Colonic mucosa (tissue), 4 donors: ENCODE results near the gene DAPK2. TPM values are rescaled to one million over a fixed set of nuclear protein-coding genes. Genes with fewer than 3 reads are reported as not detected.

Experiments
- DNase-seq: peaks from one replicate; pipeline ENCODE4 v3.0.0-alpha.2; 2020
- H3K27ac ChIP-seq: fragments of 200-600 bp; one replicate; pipeline ENCODE4 v1.8.0; 2021
- H3K27me3 ChIP-seq: fragments of 200-600 bp; one replicate; pipeline ENCODE4 v1.8.0; 2021
- H3K36me3 ChIP-seq: fragments of 200-600 bp; one replicate; pipeline ENCODE4 v1.8.0; 2021
- H3K4me1 ChIP-seq: fragments of 200-600 bp; one replicate; pipeline ENCODE4 v1.8.0; 2021; ENCODE audit warnings: mild to moderate bottlenecking
- H3K4me3 ChIP-seq: fragments of 200-600 bp; one replicate; pipeline ENCODE4 v1.8.0; 2021
- H3K9ac ChIP-seq, 2 donors: one replicate each; pipeline ENCODE4 v1.7.0; 2013; ENCODE audit warnings: control low read depth in 2 of 2, low read depth in 2 of 2, low read length in 2 of 2
- H3K9me3 ChIP-seq: fragments of 200-600 bp; one replicate; pipeline ENCODE4 v1.8.0; 2021
- CTCF ChIP-seq: fragments of 200-600 bp; IDR thresholded peaks from one replicate; pipeline ENCODE4 v1.8.0; 2022; ENCODE audit warnings: antibody characterized with exemption, mild to moderate bottlenecking
- intact Hi-C: fragments of 100-400 bp; cut with DNase I; formaldehyde crosslinking; loops from one replicate; pipeline ENCODE4 v1.14.1; 2022
- total RNA-seq, 2 donors: library from RNA; stranded (reverse); fragmentation: NEBNext Ultra II Directional in 1 of 2; extraction: Animal tissue kit (Norgen Biotek cat#: 25700) in 1 of 2; gene quantifications; one replicate each; pipeline ENCODE4 v1.2.1, GENCODE V29; 2021
- donor health status: healthy.
- donor health status: DM: no; HTN: no; CAD: no.
- donor health status: DM: no; HTN: no; CAD: no.

The DAPK2 gene
- total RNA-seq, 2 donors from 2014 or later, result 23.7 to 26.5 TPM

- H3K27ac ChIP-seq, result no peak overlapping the region
- H3K27me3 ChIP-seq, result no peaks in the 10 kb centered on the region
- H3K9me3 ChIP-seq, result no peaks in the 10 kb centered on the region
- H3K9ac ChIP-seq, result no peak overlapping the region
- TF ChIP-seq CTCF, result no peak
- DNase-seq, result no peak
- intact Hi-C loops, result no loop called here
- no peaks in the 10 kb centered on the region for H3K36me3 ChIP-seq
- no peak overlapping the region for H3K4me3 ChIP-seq
- no peaks in the 10 kb centered on the region for H3K4me1 ChIP-seq
Measured at GRCh38 chr15:63864186-63864585, 182.1 kb downstream of the DAPK2 start.

GRCh38 chr15:63861946-63862517, 184.3 kb downstream of the DAPK2 start:
- DNase-seq, result no peak
- TF ChIP-seq CTCF, result no peak
- Histone ChIP-seq H3K36me3 (no peaks in the 10 kb centered on the region), H3K9me3 (no peaks in the 10 kb centered on the region), H3K9ac (no peak overlapping the region), H3K27ac (no peak overlapping the region), H3K27me3 (no peaks in the 10 kb centered on the region), H3K4me3 (no peak overlapping the region), H3K4me1 (no peaks in the 10 kb centered on the region)
- intact Hi-C loops, result no loop called here

- DNase-seq, result no peak
- H3K27me3 ChIP-seq, result no peaks in the 10 kb centered on the region
- H3K36me3 ChIP-seq, result no peaks in the 10 kb centered on the region
- no peak overlapping the region for H3K4me3 ChIP-seq
- no peaks in the 10 kb centered on the region for H3K9me3 ChIP-seq
- intact Hi-C loops, result no loop called here
- no peak for TF ChIP-seq CTCF
- H3K27ac ChIP-seq, result no peak overlapping the region
- H3K9ac ChIP-seq, result no peak overlapping the region
- H3K4me1 ChIP-seq, result no peaks in the 10 kb centered on the region
Measured at GRCh38 chr15:63860555-63860954, 185.7 kb downstream of the DAPK2 start.

GRCh38 chr15:63860155-63860554, 186.1 kb downstream of the DAPK2 start:
- Histone ChIP-seq H3K9me3 (no peaks in the 10 kb centered on the region), H3K27ac (no peak overlapping the region), H3K27me3 (no peaks in the 10 kb centered on the region), H3K4me3 (no peak overlapping the region), H3K9ac (no peak overlapping the region), H3K4me1 (no peaks in the 10 kb centered on the region), H3K36me3 (no peaks in the 10 kb centered on the region)
- no peak for TF ChIP-seq CTCF
- intact Hi-C loops, result no loop called here
- no peak for DNase-seq

GRCh38 chr15:63858881-63859280, 187.4 kb downstream of the DAPK2 start:
- no peak overlapping the region for H3K4me3 ChIP-seq
- no peaks in the 10 kb centered on the region for H3K4me1 ChIP-seq
- H3K36me3 ChIP-seq, result no peaks in the 10 kb centered on the region
- H3K9ac ChIP-seq, result no peak overlapping the region
- no peak overlapping the region for H3K27ac ChIP-seq
- no peak for DNase-seq
- H3K9me3 ChIP-seq, result no peaks in the 10 kb centered on the region
- intact Hi-C loops, result no loop called here
- TF ChIP-seq CTCF, result no peak
- no peaks in the 10 kb centered on the region for H3K27me3 ChIP-seq
